ENCODE results near the gene TAS2R3.
"Not testable (repeated sequence)": the region's sequence is repeated elsewhere in the genome, so short reads cannot be mapped to it uniquely, and the experiment has no call there.

DNA sequence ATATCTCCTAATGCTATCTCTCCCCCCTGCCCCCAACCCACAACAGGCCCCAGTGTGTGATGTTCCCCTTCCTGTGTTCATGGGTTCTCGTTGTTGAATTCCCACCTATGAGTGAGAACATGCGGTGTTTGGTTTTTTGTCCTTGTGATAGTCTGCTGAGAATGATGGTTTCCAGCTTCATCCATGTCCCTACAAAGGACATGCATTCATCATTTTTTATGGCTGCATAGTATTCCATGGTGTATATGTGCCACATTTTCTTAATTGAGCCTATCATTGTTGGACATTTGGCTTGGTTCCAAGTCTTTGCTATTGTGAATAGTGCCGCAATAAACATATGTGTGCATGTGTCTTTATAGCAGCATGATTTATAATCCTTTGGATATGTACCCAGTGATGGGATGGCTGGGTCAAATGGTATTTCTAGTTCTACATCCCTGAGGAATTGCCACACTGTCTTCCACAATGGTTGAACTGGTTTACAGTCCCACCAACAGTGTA, 6.2 kb downstream of the TAS2R3 start:
- TF ChIP-seq EZH2 (IDR thresholded peaks at IDR 0.05); POLR2AphosphoS5 (IDR thresholded peaks at IDR 0.05; ENCODE audit: borderline replicate concordance, low read depth, low read length); FOXP2 (optimal IDR thresholded peaks at IDR 0.05; ENCODE audit: control extremely low read depth, extremely low read length, insufficient read depth): not testable (repeated sequence)

Data from SK-N-MC (cell line).